Measurements from ENCODE around the gene PARP8.
"Not testable (repeated sequence)": the region's sequence is repeated elsewhere in the genome, so short reads cannot be mapped to it uniquely, and the experiment has no call there.

The PARP8 gene, protein sequence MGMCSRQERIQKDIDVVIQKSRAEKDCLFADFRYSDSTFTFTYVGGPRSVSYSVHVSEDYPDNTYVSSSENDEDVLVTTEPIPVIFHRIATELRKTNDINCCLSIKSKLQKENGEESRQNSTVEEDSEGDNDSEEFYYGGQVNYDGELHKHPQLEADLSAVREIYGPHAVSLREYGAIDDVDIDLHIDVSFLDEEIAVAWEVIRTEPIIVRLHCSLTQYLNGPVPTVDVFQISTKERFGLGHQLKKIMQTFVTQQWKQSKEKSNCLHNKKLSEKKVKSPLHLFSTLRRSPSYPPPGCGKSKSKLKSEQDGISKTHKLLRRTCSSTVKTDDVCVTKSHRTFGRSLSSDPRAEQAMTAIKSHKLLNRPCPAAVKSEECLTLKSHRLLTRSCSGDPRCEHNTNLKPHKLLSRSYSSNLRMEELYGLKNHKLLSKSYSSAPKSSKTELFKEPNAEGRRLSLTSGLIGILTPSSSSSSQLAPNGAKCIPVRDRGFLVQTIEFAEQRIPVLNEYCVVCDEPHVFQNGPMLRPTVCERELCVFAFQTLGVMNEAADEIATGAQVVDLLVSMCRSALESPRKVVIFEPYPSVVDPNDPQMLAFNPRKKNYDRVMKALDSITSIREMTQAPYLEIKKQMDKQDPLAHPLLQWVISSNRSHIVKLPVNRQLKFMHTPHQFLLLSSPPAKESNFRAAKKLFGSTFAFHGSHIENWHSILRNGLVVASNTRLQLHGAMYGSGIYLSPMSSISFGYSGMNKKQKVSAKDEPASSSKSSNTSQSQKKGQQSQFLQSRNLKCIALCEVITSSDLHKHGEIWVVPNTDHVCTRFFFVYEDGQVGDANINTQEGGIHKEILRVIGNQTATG

GRCh38 chr5:50666261-50667022 is at the start of gene PARP8:
PARP8 (plus strand) TSS chr5:50666637; CDS start chr5:50667096, 459 bp downstream.
- no peak for TF ChIP-seq CTCF (IDR thresholded peaks at IDR 0.05; ENCODE audit: extremely low read depth, missing control alignments)
- DNase-seq (ENCODE audit: low spot score), result peak; percentile 74

- no peak for DNase-seq (ENCODE audit: low spot score)
- no peak for TF ChIP-seq CTCF (IDR thresholded peaks at IDR 0.05; ENCODE audit: extremely low read depth, missing control alignments)
Observed at GRCh38 chr5:50623666-50624065, 42.8 kb upstream of the PARP8 start.

GRCh38 chr5:50634866-50635265 is 31.6 kb upstream of the PARP8 start:
- DNase-seq (ENCODE audit: low spot score), result not testable (repeated sequence)

- not testable (repeated sequence) for DNase-seq (ENCODE audit: low spot score)
Observed at GRCh38 chr5:50637576-50637975, 28.9 kb upstream of the PARP8 start.

- no peak for DNase-seq (ENCODE audit: low spot score)
- no peak for TF ChIP-seq CTCF (IDR thresholded peaks at IDR 0.05; ENCODE audit: extremely low read depth, missing control alignments)
Observed at GRCh38 chr5:50646591-50646990, 19.8 kb upstream of the PARP8 start.

DNA sequence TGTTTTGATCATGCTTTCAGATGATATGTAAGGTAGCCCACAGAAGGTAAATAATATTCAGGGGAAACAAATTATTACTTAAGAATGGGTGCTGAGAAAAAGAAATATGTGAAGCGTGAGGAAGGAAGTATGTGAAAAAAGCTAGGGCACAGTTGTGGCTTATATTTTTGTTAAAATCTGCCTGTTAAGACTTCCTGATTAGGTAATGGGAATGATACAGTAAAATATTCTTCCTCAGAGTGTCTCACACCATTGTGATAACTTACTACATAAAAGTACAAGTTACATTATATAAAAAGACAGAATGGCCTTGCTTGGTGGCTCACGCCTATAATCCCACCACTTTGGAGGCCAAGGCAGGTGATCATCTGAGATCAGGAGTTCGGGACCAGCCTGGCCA is 18.7 kb upstream of the PARP8 start:
- TF ChIP-seq CTCF (IDR thresholded peaks at IDR 0.05; ENCODE audit: extremely low read depth, missing control alignments), result no peak
- DNase-seq (ENCODE audit: low spot score), result no peak

DNA sequence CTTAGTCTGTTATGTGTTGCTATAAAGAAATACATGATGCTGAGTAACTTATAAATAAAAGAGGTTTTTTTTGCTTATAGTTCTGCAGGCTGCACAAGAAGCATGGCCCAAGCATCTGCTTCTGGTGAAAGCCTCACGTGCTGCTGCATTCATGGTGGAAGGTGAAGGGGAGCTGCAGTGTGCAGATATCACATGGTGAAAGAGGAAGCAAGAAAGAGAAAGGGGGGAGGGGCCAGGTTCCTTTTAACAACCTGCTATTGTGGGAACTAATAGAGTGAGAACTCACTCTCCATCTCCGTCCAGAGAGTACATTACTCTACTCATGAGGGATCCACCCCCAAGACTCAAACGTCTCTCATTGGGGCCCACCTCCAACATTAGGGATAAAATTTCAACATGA is 12.5 kb upstream of the PARP8 start:
- no peak for TF ChIP-seq CTCF (IDR thresholded peaks at IDR 0.05; ENCODE audit: extremely low read depth, missing control alignments)

More for the DNA sequence above, 12.5 kb upstream of the PARP8 start:
- peak; percentile 21 for DNase-seq (ENCODE audit: low spot score)
